Brain microvascular endothelial cell (primary cell): ENCODE results near the gene TMCC2.

Experiments used
- DNase-seq: peaks from one replicate; pipeline ENCODE4 v3.0.0-alpha.2; 2020
- H3K27ac ChIP-seq: fragments of 250-450 bp; sonication (Bioruptor Pico); 2 replicates; pipeline ENCODE4 v1.5.1; 2020; ENCODE audit warnings: mild to moderate bottlenecking, moderate library complexity
- H3K27me3 ChIP-seq: fragments of 250-450 bp; sonication (Bioruptor Pico); replicated peaks from 2 replicates; pipeline ENCODE4 v1.5.1; 2020; ENCODE audit warnings: mild to moderate bottlenecking
- H3K36me3 ChIP-seq: fragments of 250-450 bp; sonication (Bioruptor Pico); replicated peaks from 2 replicates; pipeline ENCODE4 v1.5.1; 2020; ENCODE audit warnings: mild to moderate bottlenecking
- H3K4me3 ChIP-seq: 2 replicates; pipeline ENCODE4 v1.5.1; 2011; ENCODE audit warnings: low read depth, mild to moderate bottlenecking, control low read depth, low read length, moderate library complexity
- CTCF ChIP-seq: IDR thresholded peaks from 2 replicates; pipeline ENCODE4 v1.5.1; 2011; ENCODE audit warnings: low read depth, mild to moderate bottlenecking, moderate library complexity, low read length, control low read depth, inconsistent platforms; ENCODE audit errors: missing control alignments
- in situ Hi-C: cut with HindIII; loops from 2 replicates; pipeline ENCODE4 v1.10.0; 2017; ENCODE audit warnings: low sequenced_read_pairs, low pct_ligation_motif_present

The TMCC2 gene

GRCh38 chr1:205267306-205267902 lies 39.7 kb downstream of the TMCC2 start:
- in situ Hi-C loops: no loop called here

GRCh38 chr1:205268846-205269680 lies 41.3 kb downstream of the TMCC2 start:
- Histone ChIP-seq H3K4me3 (no peak overlapping the region), H3K27me3 (no peaks in the 10 kb centered on the region), H3K36me3 (no peaks in the 10 kb centered on the region), H3K27ac (no peak overlapping the region)
- DNase-seq: no peak
- no peak for TF ChIP-seq CTCF
- in situ Hi-C loops: no loop called here

More at GRCh38 chr1:205267306-205267902, 39.7 kb downstream of the TMCC2 start:
- no peak overlapping the region for H3K4me3 ChIP-seq
- no peak overlapping the region for H3K27ac ChIP-seq
- no peak for DNase-seq
- H3K27me3 ChIP-seq: no peaks in the 10 kb centered on the region
- no peaks in the 10 kb centered on the region for H3K36me3 ChIP-seq
- TF ChIP-seq CTCF: no peak

- Histone ChIP-seq H3K4me3 (no peak overlapping the region), H3K27me3 (no peaks in the 10 kb centered on the region), H3K36me3 (no peaks in the 10 kb centered on the region), H3K27ac (no peak overlapping the region)
- no peak for DNase-seq
- no peak for TF ChIP-seq CTCF
- in situ Hi-C loops: loop anchor here (10.0 kb wide), 1 partner anchor 55 kb away; the partner anchor contains the start of gene NUAK2
Observed at GRCh38 chr1:205269711-205270110, 42.0 kb downstream of the TMCC2 start.

- DNase-seq: no peak
- no peak for TF ChIP-seq CTCF
- Histone ChIP-seq H3K36me3 (no peaks in the 10 kb centered on the region), H3K27me3 (no peaks in the 10 kb centered on the region), H3K4me3 (no peak overlapping the region), H3K27ac (no peak overlapping the region)
- in situ Hi-C loops: loop anchor here (10.0 kb wide), 1 partner anchor 55 kb away; the partner anchor contains the start of gene NUAK2
Observed at GRCh38 chr1:205270271-205270670, 42.5 kb downstream of the TMCC2 start.

GRCh38 chr1:205270764-205271163 lies 43.0 kb downstream of the TMCC2 start:
- no peak overlapping the region for H3K4me3 ChIP-seq
- no peaks in the 10 kb centered on the region for H3K36me3 ChIP-seq
- no peaks in the 10 kb centered on the region for H3K27me3 ChIP-seq
- in situ Hi-C loops: loop anchor here (10.0 kb wide), 1 partner anchor 54 kb away; the partner anchor contains the start of gene NUAK2
- TF ChIP-seq CTCF: no peak
- peak; percentile 46 for DNase-seq
- H3K27ac ChIP-seq: no peak overlapping the region
